Activated CD4-positive, alpha-beta T cell treated with anti-CD3 and anti-CD28 coated beads, Interleukin-2, Interleukin-4, amounts not matched to agents 100 ng/mL and 50 ng/mL, durations not matched to agents 16 hours and 8 hours (primary cell): ENCODE measurements around the gene HSF2.
"Not testable (repeated sequence)": the region's sequence is repeated elsewhere in the genome, so short reads cannot be mapped to it uniquely, and the experiment has no call there.

ENCODE experiments used
- DNase-seq: peaks from one replicate; pipeline ENCODE4 v3.0.0-alpha.2; 2020; ENCODE audit warnings: low spot score

HSF2 gene

DNA sequence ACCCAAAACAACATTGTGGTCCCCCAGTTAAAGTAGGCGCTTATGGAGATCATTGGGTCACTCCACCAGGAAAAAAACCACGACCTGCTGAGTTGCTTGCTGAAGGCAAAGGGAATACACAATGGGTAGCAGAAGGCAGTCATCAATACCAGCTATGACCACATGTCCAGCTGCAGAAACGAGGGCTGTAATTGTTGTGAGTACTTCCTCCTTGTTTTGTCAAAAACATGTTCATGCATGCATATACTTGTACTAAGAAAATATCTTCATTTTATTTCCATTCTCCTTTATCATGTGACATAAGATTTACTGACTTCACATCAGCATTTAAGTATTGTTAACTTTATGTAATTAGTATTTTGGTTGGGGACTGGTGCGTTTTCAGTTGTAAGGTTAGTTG is 55.2 kb downstream of the HSF2 start:
- no peak for DNase-seq

- not testable (repeated sequence) for DNase-seq
Measured at GRCh38 chr6:122455116-122455515, 55.7 kb downstream of the HSF2 start.

- DNase-seq: no peak
Measured at GRCh38 chr6:122458087-122458486, 58.6 kb downstream of the HSF2 start.

GRCh38 chr6:122459240-122459639 is 59.8 kb downstream of the HSF2 start:
- DNase-seq: no peak

- DNase-seq: not testable (repeated sequence)
Measured at GRCh38 chr6:122459865-122460416, 60.5 kb downstream of the HSF2 start.

GRCh38 chr6:122461885-122462284 is 62.4 kb downstream of the HSF2 start:
- no peak for DNase-seq

DNA sequence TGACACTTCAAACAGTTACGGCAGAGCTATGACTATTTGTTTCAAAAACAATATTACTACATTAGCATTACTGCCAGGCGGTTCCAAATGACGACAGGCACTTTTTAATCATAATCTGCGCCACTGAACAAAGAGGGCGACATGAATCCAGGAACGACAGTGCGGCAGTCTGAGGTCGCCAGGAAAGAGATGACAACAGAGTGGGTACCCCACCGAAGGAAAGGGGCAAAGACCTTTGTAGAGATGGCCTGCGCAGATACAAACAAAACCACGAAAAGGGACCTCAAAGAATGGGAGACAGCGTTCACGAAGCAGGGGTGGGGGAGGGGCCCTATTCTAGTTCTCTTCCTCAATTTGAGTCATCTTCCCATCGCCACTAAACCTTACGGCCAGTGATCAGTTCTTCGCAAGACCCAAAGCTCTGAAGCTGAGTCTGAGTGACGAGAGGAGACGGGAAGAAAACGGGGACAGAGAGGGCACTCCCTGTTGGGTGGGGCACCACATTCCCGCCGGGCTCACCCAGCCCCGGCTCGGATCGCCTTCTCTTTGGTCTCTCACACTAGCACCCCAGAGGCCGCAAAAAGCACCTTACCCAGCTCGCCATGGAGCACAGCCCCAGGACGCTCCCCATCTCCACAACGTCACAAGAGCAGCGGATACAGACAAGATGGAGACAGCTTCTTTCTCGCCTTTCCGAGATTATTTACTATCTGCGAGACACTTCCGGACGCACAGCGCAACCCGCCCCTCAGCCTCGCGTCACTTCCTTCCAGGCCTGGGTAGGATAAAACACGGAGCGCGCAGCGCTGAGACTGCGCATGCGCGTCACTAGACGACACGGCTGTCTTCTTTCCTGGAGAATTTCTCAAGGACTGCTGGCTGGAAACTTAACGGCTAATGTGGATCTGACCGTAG is 71.9 kb downstream of the HSF2 start, which contains the start of gene SERINC1:
SERINC1 (minus strand) TSS at position 701 of the 915 bp plus-strand sequence; CDS start at position 631, 70 bp downstream.
- DNase-seq: peak; percentile 94

DNA sequence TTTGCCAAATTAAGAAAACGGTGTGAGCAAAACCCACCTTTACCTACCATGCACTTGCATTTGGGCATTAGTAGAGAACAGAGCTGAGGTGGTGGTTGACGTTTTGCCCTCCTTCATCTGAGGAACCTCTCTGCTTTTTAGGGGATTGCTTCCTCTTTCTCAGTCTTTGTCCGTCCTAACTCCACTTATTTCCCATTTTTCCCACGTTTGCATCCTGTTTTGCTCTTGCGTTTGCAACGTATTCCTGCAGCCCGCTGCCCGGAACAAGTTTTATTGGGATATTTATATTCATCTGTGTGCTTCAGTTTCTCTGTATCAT is 72.5 kb downstream of the HSF2 start:
- DNase-seq: no peak

DNA sequence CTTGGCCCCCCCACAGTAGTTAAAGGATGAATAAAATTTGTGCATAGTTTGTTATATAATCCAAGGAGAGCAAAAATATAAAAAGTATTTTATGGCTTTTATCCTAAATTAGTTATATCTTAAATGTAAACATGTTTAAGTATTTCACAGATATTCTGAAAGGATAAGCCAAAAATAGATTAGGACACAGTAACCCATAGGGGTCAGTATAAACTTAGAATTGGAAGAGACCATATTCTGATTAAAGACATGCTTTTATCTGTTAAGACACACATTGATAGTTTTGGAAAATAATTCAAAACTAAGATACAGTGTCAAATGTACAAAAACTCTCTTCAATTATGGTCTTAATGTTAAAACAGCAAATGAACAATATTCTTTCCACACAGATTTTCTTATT is 76.7 kb downstream of the HSF2 start:
- DNase-seq: peak; percentile 6

GRCh38 chr6:122482750-122483080 is 83.3 kb downstream of the HSF2 start:
- DNase-seq: no peak
